Dermis microvascular lymphatic vessel endothelial cell (primary cell): ENCODE results near the gene IRGC. TPM values are rescaled to one million over a fixed set of nuclear protein-coding genes. Genes with fewer than 3 reads are reported as not detected.
"Not testable (repeated sequence)": the region's sequence is repeated elsewhere in the genome, so short reads cannot be mapped to it uniquely, and the experiment has no call there.

Source experiments
- DNase-seq, 2 donors: peaks; one replicate each; pipeline versions ENCODE4 v3.0.0 to v3.0.0-alpha.2; 2010; ENCODE audit warnings: low read depth in 2 of 2
- total RNA-seq: library from RNA; depleted of rRNA; stranded (reverse); fragments of >200 nt; gene quantifications from 2 replicates; pipeline ENCODE4 v1.2.1, GENCODE V29; 2014

IRGC gene
- total RNA-seq, 1 donor from 2014 or later = not detected

GRCh38 chr19:43754253-43754502 lies 38.3 kb downstream of the IRGC start:
- DNase-seq = no peak

- DNase-seq = peak; percentile 93 to 97
These were observed 38.8 kb downstream of the IRGC start, which contains the start of gene SMG9 for GRCh38 chr19:43754503-43755255. Gene SMG9, minus strand, starts transcription at chr19:43754962. Its CDS starts 4,221 bp downstream, at chr19:43750741.

- peak; percentile 36 to 71 for DNase-seq
These were observed 39.5 kb downstream of the IRGC start for GRCh38 chr19:43755256-43755801.

- peak in 1 of 2 donors; percentile 56 for DNase-seq
These were observed 43.6 kb downstream of the IRGC start for GRCh38 chr19:43759515-43759914.

GRCh38 chr19:43760941-43761340 lies 45.1 kb downstream of the IRGC start:
- DNase-seq = no peak

GRCh38 chr19:43762814-43763213 lies 46.9 kb downstream of the IRGC start:
- no peak for DNase-seq

- DNase-seq = peak in 1 of 2 donors; percentile 38
These were observed 47.6 kb downstream of the IRGC start for GRCh38 chr19:43763473-43763939.

GRCh38 chr19:43764684-43765083 lies 48.8 kb downstream of the IRGC start:
- not testable (repeated sequence) for DNase-seq

- peak in 1 of 2 donors; percentile 76 for DNase-seq
These were observed 49.4 kb downstream of the IRGC start for GRCh38 chr19:43765109-43765876.

- no peak for DNase-seq
These were observed 50.8 kb downstream of the IRGC start for GRCh38 chr19:43766755-43767043.

- no peak for DNase-seq
These were observed 51.4 kb downstream of the IRGC start for GRCh38 chr19:43767316-43767715.

- DNase-seq = no peak
These were observed 51.9 kb downstream of the IRGC start for GRCh38 chr19:43767818-43768217.

- DNase-seq = no peak
These were observed 52.6 kb downstream of the IRGC start for GRCh38 chr19:43768273-43769050.

- DNase-seq = no peak
These were observed 53.4 kb downstream of the IRGC start for GRCh38 chr19:43769256-43769655.

Other genes starting within 250 kb of the IRGC start
- gene PHLDB3, start 211.3 kb upstream of the IRGC start, total RNA-seq = 23.9 and 53.2 TPM in 2 replicates
- gene ETHE1, start 188.9 kb upstream of the IRGC start, total RNA-seq = 85.6 and 187 TPM in 2 replicates
- under 0.01 and 0.13 TPM in 2 replicates for gene ZNF575, start 182.9 kb upstream of the IRGC start, total RNA-seq
- gene XRCC1, start 140.5 kb upstream of the IRGC start, total RNA-seq = 13.6 and 17.1 TPM in 2 replicates
- 4.2 and 4.5 TPM in 2 replicates for gene PINLYP, start 140.3 kb upstream of the IRGC start, total RNA-seq
- gene IRGQ, start 119.9 kb upstream of the IRGC start, total RNA-seq = 18.5 and 28.3 TPM in 2 replicates
- 6.7 and 9.0 TPM in 2 replicates for gene ZNF576, start 119.5 kb upstream of the IRGC start, total RNA-seq
- under 0.01 TPM in 1 of 2 replicates, not detected in the other for gene SRRM5, start 104.0 kb upstream of the IRGC start, total RNA-seq
- 55.1 and 60.6 TPM in 2 replicates for gene ZNF428, start 96.4 kb upstream of the IRGC start, total RNA-seq
- gene CADM4, start 76.2 kb upstream of the IRGC start, total RNA-seq = 9.2 and 22.9 TPM in 2 replicates
- gene PLAUR, start 45.9 kb upstream of the IRGC start, total RNA-seq = 9.6 and 12.8 TPM in 2 replicates
- gene SMG9, start 38.9 kb downstream of the IRGC start, total RNA-seq = 4.4 and 8.3 TPM in 2 replicates
- gene KCNN4, start 64.9 kb downstream of the IRGC start, total RNA-seq = 0.39 and 0.51 TPM in 2 replicates
- 0.13 and 0.39 TPM in 2 replicates for gene LYPD5, start 86.4 kb downstream of the IRGC start, total RNA-seq
- 5.7 and 8.3 TPM in 2 replicates for gene ZNF283, start 111.2 kb downstream of the IRGC start, total RNA-seq
- gene ZNF404, start 167.9 kb downstream of the IRGC start, total RNA-seq = 0.51 and 1.0 TPM in 2 replicates
- 14.0 and 16.9 TPM in 2 replicates for gene ZNF45, start 219.2 kb downstream of the IRGC start, total RNA-seq
- gene ZNF221, start 235.2 kb downstream of the IRGC start, total RNA-seq = 3.2 and 4.4 TPM in 2 replicates